ENCODE measurements around the gene CADM3.

Gene CADM3

GRCh38 chr1:159207080-159207479, 35.7 kb downstream of the CADM3 start:
- DNase-seq (ENCODE audit: low spot score), result no peak

GRCh38 chr1:159207774-159208173, 36.4 kb downstream of the CADM3 start:
- no peak for DNase-seq (ENCODE audit: low spot score)

- no peak for DNase-seq (ENCODE audit: low spot score)
These were observed 36.9 kb downstream of the CADM3 start for GRCh38 chr1:159208175-159208825.

GRCh38 chr1:159209061-159209460, 37.6 kb downstream of the CADM3 start:
- DNase-seq (ENCODE audit: low spot score), result no peak

- DNase-seq (ENCODE audit: low spot score), result peak; percentile 33
These were observed 40.1 kb downstream of the CADM3 start for GRCh38 chr1:159211331-159212136.

GRCh38 chr1:159212596-159212995, 41.2 kb downstream of the CADM3 start:
- no peak for DNase-seq (ENCODE audit: low spot score)

GRCh38 chr1:159214149-159214760, 42.8 kb downstream of the CADM3 start:
- peak; percentile 39 for DNase-seq (ENCODE audit: low spot score)

- no peak for DNase-seq (ENCODE audit: low spot score)
These were observed 47.5 kb downstream of the CADM3 start for GRCh38 chr1:159218649-159219636.

- DNase-seq (ENCODE audit: low spot score), result no peak
These were observed 50.9 kb downstream of the CADM3 start for GRCh38 chr1:159222075-159222865.

GRCh38 chr1:159223004-159223403, 51.6 kb downstream of the CADM3 start:
- DNase-seq (ENCODE audit: low spot score), result no peak

GRCh38 chr1:159228554-159228953, 57.1 kb downstream of the CADM3 start:
- no peak for DNase-seq (ENCODE audit: low spot score)

GRCh38 chr1:159229260-159229885, 58.0 kb downstream of the CADM3 start:
- no peak for DNase-seq (ENCODE audit: low spot score)

GRCh38 chr1:159229896-159230295, 58.5 kb downstream of the CADM3 start:
- DNase-seq (ENCODE audit: low spot score), result no peak

GRCh38 chr1:159239551-159240220, 68.3 kb downstream of the CADM3 start:
- DNase-seq (ENCODE audit: low spot score), result no peak

- no peak for DNase-seq (ENCODE audit: low spot score)
These were observed 75.9 kb downstream of the CADM3 start for GRCh38 chr1:159247266-159247665.

GRCh38 chr1:159248311-159248710, 76.9 kb downstream of the CADM3 start:
- no peak for DNase-seq (ENCODE audit: low spot score)

- DNase-seq (ENCODE audit: low spot score), result no peak
These were observed 79.3 kb downstream of the CADM3 start for GRCh38 chr1:159250638-159251216.

All from SW480 (cell line).